ENCODE data around the gene MAS1. TPM values are rescaled to one million over a fixed set of nuclear protein-coding genes. Genes with fewer than 3 reads are reported as not detected.

Gene MAS1
- polyA plus RNA-seq, 2 of the 4 experiments (the other 2 are of a cell fraction): not detected

- Histone ChIP-seq H3K9me3 (0 out of 3 replicates have a peak, but pooled peaks cover 3% of the 10 kb centered on the region), H3K4me2 (no peak overlapping the region), H3K4me1 (0 out of 3 replicates have a peak, but pooled peaks cover 11% of the 10 kb centered on the region), H3K4me3 (no peak overlapping the region), H3K27ac (no peak overlapping the region)
- ChIA-PET CTCF (no interaction called here), POLR2A (no interaction called here)
- no peak for DNase-seq (ENCODE audit: low read depth in 1 of 2, low spot score in 1 of 2)
- 67% methylated on average over 3 of the region's 3 CpGs for WGBS (ENCODE audit: missing lambda C conversion rate)
- TF ChIP-seq JUN (IDR thresholded peaks at IDR 0.05) (no peak), POLR2A (IDR thresholded peaks at IDR 0.05; ENCODE audit: low read length) (no peak), E2F6 (IDR thresholded peaks at IDR 0.05; ENCODE audit: borderline replicate concordance, low read depth) (no peak), HDAC2 (IDR thresholded peaks at IDR 0.05) (no peak), KDM5A (IDR thresholded peaks at IDR 0.05) (no peak), BCL3 (IDR thresholded peaks at IDR 0.05) (no peak), EHF (CRISPR knock-in tag; IDR thresholded peaks at IDR 0.05) (no peak), FOSL2 (IDR thresholded peaks at IDR 0.05) (no peak), FOSL2 (CRISPR knock-in tag; IDR thresholded peaks at IDR 0.05) (no peak), ZFP36 (IDR thresholded peaks at IDR 0.05; ENCODE audit: borderline replicate concordance, partially characterized antibody) (no peak), HOXB13 (CRISPR knock-in tag; IDR thresholded peaks at IDR 0.05; ENCODE audit: low read depth) (no peak), MAX (IDR thresholded peaks at IDR 0.05) (no peak), CEBPB (IDR thresholded peaks at IDR 0.05) (no peak), ZSCAN20 (CRISPR knock-in tag; IDR thresholded peaks at IDR 0.05) (no peak)
- no peak for FAIRE-seq
- no peak for ATAC-seq
Observed at GRCh38 chr6:159931112-159931511, 40.3 kb downstream of the MAS1 start.

GRCh38 chr6:159931846-159932245 lies 41.1 kb downstream of the MAS1 start:
- no peak overlapping the region for H3K4me2 ChIP-seq
- H3K9me3 ChIP-seq: 0 out of 3 replicates have a peak, but pooled peaks cover 3% of the 10 kb centered on the region
- DNase-seq (ENCODE audit: low read depth in 1 of 2, low spot score in 1 of 2): no peak
- TF ChIP-seq ZFP36 (IDR thresholded peaks at IDR 0.05; ENCODE audit: borderline replicate concordance, partially characterized antibody): no peak
- no peak for TF ChIP-seq REST (IDR thresholded peaks at IDR 0.05)
- no peak for TF ChIP-seq ZNF302 (CRISPR knock-in tag; IDR thresholded peaks at IDR 0.05)
- TF ChIP-seq RNF2 (IDR thresholded peaks at IDR 0.05; ENCODE audit: borderline replicate concordance, low read depth): no peak
- no peak for TF ChIP-seq HDAC2 (IDR thresholded peaks at IDR 0.05)
- TF ChIP-seq POLR2A (IDR thresholded peaks at IDR 0.05; ENCODE audit: low read length): no peak
- no peak for TF ChIP-seq PBX3 (IDR thresholded peaks at IDR 0.05)
- no peak for TF ChIP-seq CEBPB (IDR thresholded peaks at IDR 0.05)
- TF ChIP-seq E2F6 (IDR thresholded peaks at IDR 0.05; ENCODE audit: borderline replicate concordance, low read depth): no peak
- TF ChIP-seq HOXB5 (CRISPR knock-in tag; IDR thresholded peaks at IDR 0.05): no peak
- FAIRE-seq: no peak
- H3K4me3 ChIP-seq: no peak overlapping the region
- POLR2A ChIA-PET: no interaction called here
- CTCF ChIA-PET: no interaction called here
- no peak for ATAC-seq
- H3K27ac ChIP-seq: no peak overlapping the region
- 63% methylated on average over 4 of the region's 4 CpGs for WGBS (ENCODE audit: missing lambda C conversion rate)
- 0 out of 3 replicates have a peak, but pooled peaks cover 11% of the 10 kb centered on the region for H3K4me1 ChIP-seq
